Endothelial cell of umbilical vein (primary cell): ENCODE measurements around the gene SLC9A9. TPM values are rescaled to one million over a fixed set of nuclear protein-coding genes. Genes with fewer than 3 reads are reported as not detected.

Experiments
- BruUV-seq: library from RNA; stranded (reverse); fragments of 400-500 nt; replicated peaks from 2 replicates; lab custom pipeline; 2021; lab: Mats Ljungman, UMichigan
- CTCF ChIA-PET: fragments of 300-600, 350-600 bp; sonication (Branson Sonifier 250); formaldehyde crosslinking; loops from one replicate; lab custom pipeline; 2021; ENCODE audit warnings: antibody characterized with exemption, inconsistent platforms; lab: Charles Lee
- POLR2A ChIA-PET: fragments of 300-600, 350-600 bp; sonication (Branson Sonifier 250); formaldehyde crosslinking; loops from one replicate; lab custom pipeline; 2021; ENCODE audit warnings: antibody characterized with exemption, inconsistent platforms; lab: Charles Lee
- DNase-seq: peaks from one replicate; pipeline ENCODE4 v3.0.0-alpha.2; 2011; ENCODE audit warnings: low read depth, low spot score
- FAIRE-seq: peaks from 2 replicates; lab custom pipeline; 2011; peaks lifted over from hg19 to GRCh38; lab: Jason Lieb, UNC
- H2AFZ ChIP-seq: 2 replicates; pipeline ENCODE4 v1.6.0; 2012; ENCODE audit warnings: low read depth, low read length, control low read depth, inconsistent platforms
- H3K27ac ChIP-seq: 2 replicates; pipeline ENCODE4 v1.5.1; 2011; ENCODE audit warnings: low read depth, mild to moderate bottlenecking, control low read depth, low read length, moderate library complexity; ENCODE audit not compliant: insufficient read depth
- H3K27me3 ChIP-seq, 2 experiments: 2 replicates each; pipeline versions ENCODE4 v1.6.0 to v1.6.1; 2011; ENCODE audit warnings: low read length in 2 of 2, mixed read lengths in 1 of 2; ENCODE audit not compliant: control insufficient read depth in 2 of 2, insufficient read depth in 2 of 2
- H3K36me3 ChIP-seq, 2 experiments: 2 replicates in 1 of 2; 3 replicates in 1 of 2; pipeline ENCODE4 v1.5.1; 2011; ENCODE audit warnings: low read length in 2 of 2, mild to moderate bottlenecking in 1 of 2, moderate library complexity in 1 of 2; ENCODE audit not compliant: control insufficient read depth in 2 of 2, insufficient read depth in 2 of 2; ENCODE audit errors: extremely low read depth in 1 of 2
- H3K4me1 ChIP-seq: 3 replicates; pipeline ENCODE4 v1.5.1; 2011; ENCODE audit warnings: mild to moderate bottlenecking, low read length; ENCODE audit not compliant: control insufficient read depth, insufficient read depth; ENCODE audit errors: extremely low read depth
- H3K4me2 ChIP-seq: 2 replicates; pipeline ENCODE4 v1.6.1; 2011; ENCODE audit warnings: low read length, control low read depth, mixed read lengths; ENCODE audit not compliant: insufficient read depth
- H3K4me3 ChIP-seq, 3 experiments: fragments of 200-600 bp in 1 of 3; sonication (generic), shearing (Covaris generic) in 1 of 3; replicated peaks in 1 of 3; 2 replicates each; pipeline ENCODE4 v1.5.1; 2011 to 2016; ENCODE audit warnings: control low read depth in 3 of 3, low read length in 3 of 3, mild to moderate bottlenecking in 2 of 3, inconsistent platforms in 1 of 3, low read depth in 1 of 3, moderate library complexity in 1 of 3; ENCODE audit not compliant: insufficient read depth in 1 of 3
- H3K79me2 ChIP-seq: 2 replicates; pipeline ENCODE4 v1.6.0; 2012; ENCODE audit warnings: low read length, inconsistent platforms; ENCODE audit not compliant: control insufficient read depth, insufficient read depth
- H3K9ac ChIP-seq: replicated peaks from 2 replicates; pipeline ENCODE3; 2011; ENCODE audit warnings: low read length, control low read depth; ENCODE audit not compliant: insufficient read depth; ENCODE audit errors: extremely low read depth
- H3K9me1 ChIP-seq: replicated peaks from 3 replicates; pipeline ENCODE4 v1.6.0; 2011; ENCODE audit warnings: mild to moderate bottlenecking, low read length; ENCODE audit not compliant: control insufficient read depth, insufficient read depth; ENCODE audit errors: extremely low read depth
- H3K9me3 ChIP-seq: replicated peaks from 2 replicates; pipeline ENCODE4 v1.5.1; 2012; ENCODE audit warnings: low read length, inconsistent platforms; ENCODE audit not compliant: control insufficient read depth, insufficient read depth
- H4K20me1 ChIP-seq: replicated peaks from 2 replicates; pipeline ENCODE3; 2011; ENCODE audit warnings: mild to moderate bottlenecking, low read length; ENCODE audit not compliant: control insufficient read depth, insufficient read depth; ENCODE audit errors: extremely low read depth
- CTCF ChIP-seq, 2 donors: IDR thresholded peaks; 1 replicate in 1 of 2; 2 replicates in 1 of 2; pipeline ENCODE4 v1.5.1; 2011; ENCODE audit warnings: low read length in 2 of 2, mild to moderate bottlenecking in 2 of 2, moderate library complexity in 2 of 2, control low read depth in 1 of 2, inconsistent platforms in 1 of 2, low read depth in 1 of 2; ENCODE audit not compliant: insufficient read depth in 1 of 2; ENCODE audit errors: extremely low read depth in 1 of 2
- FOS ChIP-seq: IDR thresholded peaks from 2 replicates; pipeline ENCODE4 v1.6.1; 2011; ENCODE audit warnings: mild to moderate bottlenecking, low read length, moderate library complexity, borderline replicate concordance; ENCODE audit not compliant: insufficient read depth
- GATA2 ChIP-seq: IDR thresholded peaks from 2 replicates; pipeline ENCODE4 v1.7.0; 2011; ENCODE audit warnings: low read depth, mild to moderate bottlenecking, moderate library complexity, mixed read lengths, low read length; ENCODE audit not compliant: insufficient read length, insufficient read depth
- JUN ChIP-seq: IDR thresholded peaks from 2 replicates; pipeline ENCODE4 v1.6.1; 2011; ENCODE audit warnings: borderline replicate concordance, low read depth; ENCODE audit not compliant: insufficient read length, insufficient read depth
- MAX ChIP-seq: IDR thresholded peaks from 2 replicates; pipeline ENCODE4 v1.6.1; 2011; ENCODE audit not compliant: insufficient read depth, insufficient read length
- MYC ChIP-seq: IDR thresholded peaks from one replicate; pipeline ENCODE4 v1.6.1; 2011; ENCODE audit warnings: mild to moderate bottlenecking, low read depth, low read length
- POLR2A ChIP-seq: IDR thresholded peaks from 2 replicates; pipeline ENCODE4 v1.6.1; 2012; ENCODE audit warnings: low read depth, mild to moderate bottlenecking, control low read depth, low read length
- dilution Hi-C: fragments of 300-500 bp; cut with MboI; formaldehyde crosslinking; loops from one replicate; pipeline ENCODE4 v1.15.0; 2019; ENCODE audit warnings: low sequenced_read_pairs; ENCODE audit not compliant: extremely low pct_ligation_motif_present
- intact Hi-C: fragments of 100-400 bp; cut with micrococcal nuclease; formaldehyde crosslinking; loops from one replicate; pipeline ENCODE4 v1.10.0; 2022
- polyA plus RNA-seq, 4 experiments: library from polyadenylated mRNA; depleted of rRNA in 3 of 4; stranded (reverse) in 3 of 4; unstranded in 1 of 4; fragments of >200 nt; gene quantifications; 2 replicates each; pipeline versions ENCODE4 v1.2.1 to v1.2.3, GENCODE V29; 2011 to 2012; ENCODE audit warnings: missing spikeins in 1 of 4
- total RNA-seq: library from RNA; stranded (reverse); gene quantifications from 2 replicates; pipeline ENCODE4 v1.2.3, GENCODE V29; 2021

The SLC9A9 gene
- total and polyA plus RNA-seq, 2 donors (not counting 3 experiments of a cell fraction or from before 2014, with no cell fraction given): 1.5 to 1.8 TPM

- dilution Hi-C loops: no loop called here
- intact Hi-C loops: loop anchor here (5.0 kb wide), 1 partner anchor 156 kb away; no protein-coding TSS in a partner anchor
Observed at GRCh38 chr3:143795874-143796273, 52.4 kb downstream of the SLC9A9 start.

More at GRCh38 chr3:143795874-143796273, 52.4 kb downstream of the SLC9A9 start:
- Histone ChIP-seq H3K4me3 (no peak overlapping the region), H3K27ac (no peak overlapping the region), H3K9me1 (no peaks in the 10 kb centered on the region), H3K9me3 (no peaks in the 10 kb centered on the region), H3K4me2 (no peak overlapping the region), H3K79me2 (no peaks in the 10 kb centered on the region), H3K36me3 (no peaks in the 10 kb centered on the region), H3K4me1 (no peaks in the 10 kb centered on the region), H4K20me1 (no peaks in the 10 kb centered on the region), H3K9ac (no peak overlapping the region), H3K27me3 (no peaks in the 10 kb centered on the region), H2AFZ (no peak overlapping the region)
- ChIA-PET CTCF (interaction anchor here (1.2 kb wide), 1 partner anchor 306 kb away, joined by 3 read pairs; no protein-coding TSS in a partner anchor), POLR2A (no interaction called here)
- TF ChIP-seq POLR2A: no peak
- TF ChIP-seq JUN: no peak
- no peak for TF ChIP-seq FOS
- no peak for TF ChIP-seq GATA2
- TF ChIP-seq MYC: no peak
- TF ChIP-seq MAX: no peak
- TF ChIP-seq CTCF (IDR thresholded peaks at IDR 0.05; ENCODE audit: extremely low read depth in 1 of 2, insufficient read depth in 1 of 2, low read depth in 1 of 2, low read length in 2 of 2): no peak
- BruUV-seq: no TSS peak
- no peak for FAIRE-seq
- no peak for DNase-seq
